MCF 10A (cell line): Measurements from ENCODE around the gene AGER. TPM values are rescaled to one million over a fixed set of nuclear protein-coding genes. Genes with fewer than 3 reads are reported as not detected.

Experiments
- BruUV-seq: library from RNA; stranded (reverse); fragments of 400-500 nt; replicated peaks from 2 replicates; lab custom pipeline; 2021; lab: Mats Ljungman, UMichigan
- CTCF ChIA-PET: fragments of 300-600 bp; sonication (Branson Sonifier 250); formaldehyde crosslinking; extraction: SDS; loops from one replicate; lab custom pipeline; 2021; ENCODE audit warnings: antibody characterized with exemption, inconsistent platforms; lab: Yijun Ruan, JAX
- POLR2A ChIA-PET: fragments of 300-600, 350-650 bp; sonication (Branson Sonifier 250); formaldehyde crosslinking; extraction: SDS; loops from one replicate; lab custom pipeline; 2020; ENCODE audit warnings: antibody characterized with exemption, inconsistent platforms; lab: Yijun Ruan, JAX
- DNase-seq: peaks from one replicate; pipeline ENCODE4 v3.0.0-alpha.2; 2018; ENCODE audit not compliant: unreplicated experiment
- H3K27ac Mint-ChIP-seq: one replicate; pipeline ENCODE4 v1.8.0; 2022; ENCODE audit warnings: mild to moderate bottlenecking, low read depth, mixed read lengths; ENCODE audit not compliant: unreplicated experiment
- H3K27me3 Mint-ChIP-seq: one replicate; pipeline ENCODE4 v1.8.0; 2022; ENCODE audit warnings: mixed read lengths; ENCODE audit not compliant: insufficient read depth, unreplicated experiment
- H3K36me3 Mint-ChIP-seq: one replicate; pipeline ENCODE4 v1.8.0; 2022; ENCODE audit warnings: mild to moderate bottlenecking, moderate library complexity, mixed read lengths; ENCODE audit not compliant: insufficient read depth, unreplicated experiment
- H3K4me1 Mint-ChIP-seq: one replicate; pipeline ENCODE4 v1.8.0; 2022; ENCODE audit warnings: mixed read lengths; ENCODE audit not compliant: insufficient read depth, unreplicated experiment
- H3K4me3 Mint-ChIP-seq: one replicate; pipeline ENCODE4 v1.8.0; 2022; ENCODE audit warnings: mild to moderate bottlenecking, moderate library complexity, mixed read lengths; ENCODE audit not compliant: unreplicated experiment
- H3K9me3 Mint-ChIP-seq: one replicate; pipeline ENCODE4 v1.8.0; 2022; ENCODE audit warnings: mixed read lengths; ENCODE audit not compliant: unreplicated experiment
- CTCF ChIP-seq: fragments of 200-600 bp; IDR thresholded peaks from one replicate; pipeline ENCODE4 v1.8.0; 2022; ENCODE audit warnings: antibody characterized with exemption, mild to moderate bottlenecking; ENCODE audit not compliant: unreplicated experiment
- intact Hi-C: fragments of 100-400 bp; cut with micrococcal nuclease; formaldehyde crosslinking; loops from 2 replicates; pipeline ENCODE4 v1.14.1; 2022
- total RNA-seq: library from RNA; stranded (reverse); gene quantifications from 2 replicates; pipeline ENCODE4 v1.2.3, GENCODE V29; 2022

Gene AGER
- total RNA-seq, 1 experiment from 2014 or later: 8.0 TPM

DNA sequence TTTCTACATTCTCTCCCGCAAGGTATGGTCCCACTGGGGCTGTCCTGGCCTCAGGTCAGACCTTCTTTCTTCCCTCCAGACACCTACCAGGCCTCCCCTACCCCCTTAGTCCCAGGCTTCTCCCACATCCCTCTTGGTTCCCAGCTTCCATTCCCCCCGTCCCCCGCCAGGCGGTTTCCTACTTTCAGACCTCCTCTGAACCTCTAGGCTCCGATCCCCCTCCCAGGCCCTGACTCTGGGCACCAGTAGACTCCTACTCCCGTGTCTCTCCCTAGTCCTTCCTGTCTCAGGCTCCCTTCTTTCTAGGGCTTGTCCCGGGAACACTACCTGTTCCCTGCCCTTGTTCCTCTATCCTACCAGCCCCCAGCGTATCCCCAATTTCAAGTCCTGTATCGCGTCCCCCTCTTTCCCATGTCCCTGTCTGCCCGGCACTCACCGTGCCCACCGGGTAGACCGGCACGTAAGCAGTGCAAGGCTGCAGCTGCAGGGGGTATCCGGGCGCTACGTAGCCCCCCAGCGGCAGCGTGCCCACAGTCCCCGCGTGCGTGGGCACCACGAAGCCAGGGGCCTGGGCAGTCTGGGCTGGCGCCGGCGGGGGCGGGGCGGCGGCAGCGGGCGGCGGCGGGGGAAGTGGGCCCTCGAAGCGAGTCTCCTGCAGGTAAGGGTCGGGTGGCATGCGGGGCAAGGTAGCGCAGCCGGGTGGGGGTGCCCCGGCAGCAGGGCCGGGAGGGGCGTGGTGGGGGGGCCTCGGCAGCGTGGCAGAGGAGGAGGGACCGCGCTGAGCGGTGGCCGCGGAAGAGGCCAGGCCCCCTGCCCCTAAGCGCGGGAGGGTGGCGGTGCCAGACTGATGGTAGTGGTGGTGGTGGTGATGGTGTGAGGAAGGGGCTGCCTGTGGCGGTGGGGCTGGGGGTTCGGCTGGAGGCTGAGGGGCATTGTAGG is 33.9 kb downstream of the AGER start:
- intact Hi-C loops: loop anchor here (10.0 kb wide), 1 partner anchor 175 kb away; the partner anchor contains the start of gene DXO
- H3K36me3 Mint-ChIP-seq: peaks cover 10% of the 10 kb centered on the region
- CTCF ChIA-PET: interaction anchor here (0.6 kb wide), 1 partner anchor 355 kb away, joined by 4 read pairs; no protein-coding TSS in a partner anchor
- no peaks in the 10 kb centered on the region for H3K9me3 Mint-ChIP-seq
- H3K27ac Mint-ChIP-seq: no peak overlapping the region
- peaks cover 23% of the 10 kb centered on the region for H3K4me1 Mint-ChIP-seq
- H3K27me3 Mint-ChIP-seq: no peaks in the 10 kb centered on the region
- POLR2A ChIA-PET: no interaction called here
- no peak for DNase-seq
- H3K4me3 Mint-ChIP-seq: no peak overlapping the region
- BruUV-seq: no TSS peak
- no peak for TF ChIP-seq CTCF

- H3K9me3 Mint-ChIP-seq: no peaks in the 10 kb centered on the region
- no peaks in the 10 kb centered on the region for H3K27me3 Mint-ChIP-seq
- TF ChIP-seq CTCF: no peak
- CTCF ChIA-PET: interaction anchor here (0.6 kb wide), 1 partner anchor 355 kb away, joined by 4 read pairs; no protein-coding TSS in a partner anchor
- POLR2A ChIA-PET: no interaction called here
- no TSS peak for BruUV-seq
- H3K4me1 Mint-ChIP-seq: peaks cover 15% of the 10 kb centered on the region
- peaks cover 3% of the 10 kb centered on the region for H3K36me3 Mint-ChIP-seq
- no peak overlapping the region for H3K4me3 Mint-ChIP-seq
- intact Hi-C loops: no loop called here
- no peak overlapping the region for H3K27ac Mint-ChIP-seq
- no peak for DNase-seq
These were observed 34.8 kb downstream of the AGER start for GRCh38 chr6:32149092-32149755.

DNA sequence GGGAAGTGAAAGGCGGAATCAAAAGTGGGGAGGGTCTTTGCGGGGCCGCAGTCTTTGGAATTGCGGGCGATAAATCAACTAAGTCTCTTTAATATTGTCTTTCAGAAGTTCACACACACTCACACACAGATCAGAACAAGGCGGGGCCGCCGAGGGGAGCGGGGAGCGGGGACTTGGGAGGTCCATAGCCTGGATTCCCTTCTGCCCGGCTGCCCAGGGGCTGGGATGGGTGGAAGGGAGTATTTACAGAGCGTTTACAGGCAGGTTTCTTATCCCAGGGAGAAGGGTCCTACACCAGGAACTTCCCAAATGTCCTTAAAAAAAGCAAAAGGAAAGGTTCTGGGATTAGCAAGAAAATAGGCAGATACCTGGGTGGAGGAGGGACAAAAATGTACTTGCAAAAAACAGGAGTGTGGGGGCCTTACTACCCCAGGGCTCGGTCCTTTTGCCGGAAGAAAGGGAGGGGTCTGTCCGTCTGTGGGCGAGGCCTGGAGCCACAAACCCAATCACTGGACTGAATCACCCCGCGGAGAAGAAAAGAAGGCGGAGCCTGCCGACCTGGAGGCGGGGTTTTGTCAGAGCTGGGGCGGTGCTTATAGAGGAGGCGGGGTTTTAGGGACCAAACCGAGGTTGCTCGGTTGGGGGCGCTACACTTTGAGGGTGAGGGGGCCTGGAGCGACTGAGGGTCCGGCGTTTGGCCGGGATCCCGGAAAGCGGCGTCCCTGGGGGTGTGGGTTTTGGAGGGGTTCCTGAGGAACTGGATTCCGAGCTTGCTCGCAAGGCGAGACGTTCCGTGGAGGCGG is 35.6 kb downstream of the AGER start:
- Mint-ChIP-seq H3K36me3 (no peaks in the 10 kb centered on the region), H3K27me3 (no peaks in the 10 kb centered on the region), H3K4me3 (no peak overlapping the region), H3K9me3 (no peaks in the 10 kb centered on the region), H3K27ac (no peak overlapping the region), H3K4me1 (peaks cover 15% of the 10 kb centered on the region)
- CTCF ChIA-PET: interaction anchor here (2.2 kb wide), 1 partner anchor 30 kb away, joined by 6 read pairs; no protein-coding TSS in a partner anchor
- no TSS peak for BruUV-seq
- intact Hi-C loops: no loop called here
- no peak for DNase-seq
- POLR2A ChIA-PET: interaction anchor here (0.6 to 0.7 kb wide), 3 partner anchors 38 to 532 kb away, joined by 3 to 4 read pairs (median 3); partner anchors contain the start of gene NEU1
- TF ChIP-seq CTCF: no peak
